K562 (cell line): Measurements from ENCODE around the gene MCM9. TPM values are rescaled to one million over a fixed set of nuclear protein-coding genes. Genes with fewer than 3 reads are reported as not detected.

Experiments used
- CCNT2 ChIP-seq: IDR thresholded peaks from 2 replicates; pipeline ENCODE4 v1.6.1; 2011; ENCODE audit warnings: borderline replicate concordance, low read depth, mild to moderate bottlenecking, moderate library complexity, mixed read lengths, low read length; ENCODE audit not compliant: insufficient read length; ENCODE audit errors: extremely low read depth
- GATAD2A ChIP-seq: fragments of 450-650 bp; IDR thresholded peaks from 2 replicates; pipeline ENCODE4 v1.6.1; 2017
- HOXB6 ChIP-seq: fragments of 250-450 bp; sonication (Bioruptor Pico); IDR thresholded peaks from 2 replicates; pipeline ENCODE4 v1.5.1; 2022; ENCODE audit warnings: mild to moderate bottlenecking, borderline replicate concordance
- MNT ChIP-seq, 2 experiments: fragments of 450-650 bp; conservative IDR thresholded peaks; 2 replicates each; pipeline ENCODE4 v1.6.1; 2017; ENCODE audit warnings: mild to moderate bottlenecking in 2 of 2, moderate library complexity in 2 of 2
- MYC ChIP-seq, 2 experiments: fragments of 250-450 bp in 1 of 2; sonication (Bioruptor Pico) in 1 of 2; IDR thresholded peaks; 2 replicates each; pipeline versions ENCODE4 v1.5.1 to v1.6.1; 2012 to 2021; ENCODE audit warnings: low read depth in 2 of 2, borderline replicate concordance in 1 of 2, improper control_type of control experiment in 1 of 2, low read length in 1 of 2, mild to moderate bottlenecking in 1 of 2, moderate library complexity in 1 of 2
- PHTF2 ChIP-seq: fragments of 250-450 bp; sonication (Bioruptor Pico); IDR thresholded peaks from 2 replicates; pipeline ENCODE4 v1.5.0; 2021; ENCODE audit warnings: mild to moderate bottlenecking
- PKNOX1 ChIP-seq: fragments of 450-650 bp; IDR thresholded peaks from 2 replicates; pipeline ENCODE4 v1.6.1; 2016
- PRMT5 ChIP-seq: sonication (generic); formaldehyde crosslinking; IDR thresholded peaks from 2 replicates; pipeline ENCODE4 v1.5.0; 2020; ENCODE audit warnings: missing genetic modification reagents
- RREB1 ChIP-seq: fragments of 250-450 bp; sonication (Bioruptor Pico); IDR thresholded peaks from 2 replicates; pipeline ENCODE4 v1.4.0; 2020
- TSC22D4 ChIP-seq: fragments of 450-650 bp; IDR thresholded peaks from 2 replicates; pipeline ENCODE4 v1.6.1; 2016; ENCODE audit warnings: missing genetic modification characterization, missing biosample characterization, control low read depth
- ZBTB11 ChIP-seq, 3 experiments: fragments of 200-800 bp in 1 of 3; fragments of 250-450 bp in 1 of 3; fragments of 450-650 bp in 1 of 3; sonication (Bioruptor Pico) in 1 of 3; sonication (Bioruptor generic) in 1 of 3; formaldehyde crosslinking in 1 of 3; IDR thresholded peaks; 2 replicates each; pipeline versions ENCODE4 v1.6.1 to v1.8.0; 2016 to 2022; ENCODE audit warnings: mild to moderate bottlenecking in 2 of 3, missing genetic modification characterization in 2 of 3, missing compliant biosample characterization in 1 of 3, moderate library complexity in 1 of 3
- polyA plus RNA-seq, 8 experiments: library from polyadenylated mRNA; depleted of rRNA in 4 of 8; stranded (reverse) in 5 of 8; unstranded in 3 of 8; fragments of >200 nt; fragmentation: Nextera tagmentation in 2 of 8; fragmentation: Illumina TruSeq in 1 of 8; extraction: Ambion mirVana in 2 of 8; extraction: Trizol in 1 of 8; gene quantifications; 2 replicates each; pipeline versions ENCODE4 v1.2.1 to v1.2.3, GENCODE V29; 2011 to 2014; ENCODE audit warnings: inconsistent platforms in 1 of 8, missing spikeins in 1 of 8
- total RNA-seq, 7 experiments: library from RNA; depleted of rRNA in 6 of 7; stranded (reverse); fragments of >200 nt in 6 of 7; fragmentation: Illumina TruSeq in 2 of 7; extraction: Trizol in 2 of 7; gene quantifications; 2 replicates each; pipeline versions ENCODE4 v1.2.1 to v1.2.3, GENCODE V29; 2011 to 2021; ENCODE audit warnings: low replicate concordance in 1 of 7

MCM9 gene
- total and polyA plus RNA-seq, 9 of the 15 experiments (the other 6 are each of a cell fraction or from before 2014, with no cell fraction given), result 4.8 to 16.7 (median 11.6) TPM

GRCh38 chr6:118934461-118935330 is at the start of gene MCM9 (continued):
- TF ChIP-seq TSC22D4 (tag) (no peak), HOXB6 (CRISPR knock-in tag) (0 out of 2 replicates have a peak, but pooled peaks have one; percentile 19), MYC (IDR thresholded peaks at IDR 0.05; ENCODE audit: low read depth, low read length) (peak; percentile 78), MYC (CRISPR knock-in tag; IDR thresholded peaks at IDR 0.05; ENCODE audit: borderline replicate concordance, low read depth) (peak; percentile 74; the same call in 1 of the 2 replicates), PKNOX1 (no peak), PRMT5 (CRISPR knock-in tag) (no peak), RREB1 (CRISPR knock-in tag) (0 out of 2 replicates have a peak, but pooled peaks have one; percentile 16), PHTF2 (CRISPR knock-in tag) (0 out of 2 replicates have a peak, but pooled peaks have one; percentile 46), MNT (conservative IDR thresholded peaks at IDR 0.05) (peak; percentile 62 to 81), ZBTB11 (CRISPR knock-in tag; IDR thresholded peaks at IDR 0.05) (peak in 2 of 3 experiments; percentile 18 to 82; a peak in 2 of 6 replicates), GATAD2A (peak; percentile 36; the same call in 1 of the 2 replicates), CCNT2 (peak; percentile 94)
